Stimulated activated CD4-positive, alpha-beta T cell treated with anti-CD3 and anti-CD28 coated beads, Interleukin-1b, Interleukin-23, amount 100 ng/mL, for 4 hours (primary cell): ENCODE data around the gene FTSJ1.
"Not testable (repeated sequence)": the region's sequence is repeated elsewhere in the genome, so short reads cannot be mapped to it uniquely, and the experiment has no call there.

Source experiments
- DNase-seq, 2 donors: peaks; one replicate each; pipeline ENCODE4 v3.0.0-alpha.2; 2020; ENCODE audit warnings: low read depth in 2 of 2

Gene FTSJ1, protein sequence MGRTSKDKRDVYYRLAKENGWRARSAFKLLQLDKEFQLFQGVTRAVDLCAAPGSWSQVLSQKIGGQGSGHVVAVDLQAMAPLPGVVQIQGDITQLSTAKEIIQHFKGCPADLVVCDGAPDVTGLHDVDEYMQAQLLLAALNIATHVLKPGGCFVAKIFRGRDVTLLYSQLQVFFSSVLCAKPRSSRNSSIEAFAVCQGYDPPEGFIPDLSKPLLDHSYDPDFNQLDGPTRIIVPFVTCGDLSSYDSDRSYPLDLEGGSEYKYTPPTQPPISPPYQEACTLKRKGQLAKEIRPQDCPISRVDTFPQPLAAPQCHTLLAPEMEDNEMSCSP

GRCh38 chrX:48475774-48476577, at the start of gene FTSJ1:
TSS of gene FTSJ1 (plus strand) at chrX:48476199. CDS start at chrX:48478048, 1,849 bp downstream.
- peak; percentile 70 to 74 for DNase-seq

DNA sequence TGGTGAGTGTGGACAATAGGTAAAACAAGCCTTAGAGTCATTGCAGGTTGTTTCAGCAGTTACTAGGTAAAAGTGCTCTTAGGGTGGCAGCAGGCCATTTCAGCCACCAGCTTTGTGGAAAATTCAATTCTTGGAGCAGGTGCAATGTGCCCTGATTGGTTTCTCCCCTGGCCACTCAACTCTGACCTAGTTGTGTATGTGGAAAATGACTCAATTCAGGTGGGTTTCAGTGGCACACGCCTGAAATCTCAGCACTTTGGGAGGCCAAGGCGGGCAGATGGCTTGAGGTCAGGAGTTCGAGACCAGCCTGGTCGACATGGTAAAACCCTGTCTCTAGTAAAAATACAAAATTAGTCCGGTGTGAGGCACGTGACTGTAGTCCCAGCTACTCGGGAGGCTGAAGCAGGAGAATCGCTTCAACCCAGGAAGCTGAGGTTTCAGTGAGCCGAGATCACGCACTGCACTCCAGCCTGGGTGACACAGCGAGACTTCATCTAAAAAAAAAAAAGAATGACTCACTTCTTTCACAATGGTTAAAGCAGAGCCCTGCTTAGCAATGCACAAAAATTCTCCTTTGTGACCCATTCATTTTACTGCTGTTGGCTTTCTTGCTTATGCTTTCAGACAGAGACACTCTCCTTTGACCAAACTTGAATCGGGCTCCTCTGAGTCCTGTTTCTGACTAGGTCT, 48.8 kb upstream of the FTSJ1 start:
- DNase-seq, result not testable (repeated sequence)

DNA sequence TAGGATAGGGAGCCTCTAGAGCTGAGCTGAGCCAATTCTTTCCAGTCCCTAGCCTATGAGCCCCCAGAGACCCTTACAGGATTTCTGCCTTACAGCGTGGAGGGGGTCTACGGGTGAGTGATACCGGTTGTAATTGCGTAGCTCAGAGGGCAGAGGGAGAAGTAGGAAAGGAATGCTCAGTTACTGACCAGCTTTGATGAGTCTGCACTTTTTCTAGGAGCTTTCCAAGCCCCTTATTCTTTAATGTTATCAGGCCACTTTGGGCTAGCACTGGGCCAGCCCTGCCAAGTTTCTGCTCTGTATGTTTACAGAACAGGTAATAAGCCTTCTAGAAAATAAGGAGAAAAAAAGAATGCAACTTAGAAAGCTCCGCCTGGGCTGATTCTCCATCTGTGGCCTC, 46.4 kb upstream of the FTSJ1 start:
- not testable (repeated sequence) for DNase-seq

GRCh38 chrX:48430166-48430565, 45.8 kb upstream of the FTSJ1 start:
- not testable (repeated sequence) for DNase-seq

DNA sequence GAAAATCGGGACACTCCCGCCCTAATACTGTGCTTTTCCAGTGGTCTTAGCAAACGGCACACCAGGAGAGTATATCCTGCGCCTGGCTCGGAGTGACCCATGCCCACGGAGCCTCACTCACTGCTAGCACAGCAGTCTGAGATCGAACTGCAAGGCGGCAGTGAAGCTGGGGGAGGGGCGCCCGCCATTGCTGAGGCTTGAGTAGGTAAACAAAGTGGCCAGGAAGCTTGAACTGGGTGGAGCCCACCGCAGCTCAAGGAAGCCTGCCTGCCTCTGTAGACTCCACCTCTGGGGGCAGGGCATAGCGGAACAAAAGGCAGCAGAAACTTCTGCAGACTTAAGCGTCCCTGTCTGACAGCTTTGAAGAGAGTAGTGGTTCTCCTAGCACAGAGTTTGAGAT, 42.3 kb upstream of the FTSJ1 start:
- DNase-seq, result not testable (repeated sequence)

DNA sequence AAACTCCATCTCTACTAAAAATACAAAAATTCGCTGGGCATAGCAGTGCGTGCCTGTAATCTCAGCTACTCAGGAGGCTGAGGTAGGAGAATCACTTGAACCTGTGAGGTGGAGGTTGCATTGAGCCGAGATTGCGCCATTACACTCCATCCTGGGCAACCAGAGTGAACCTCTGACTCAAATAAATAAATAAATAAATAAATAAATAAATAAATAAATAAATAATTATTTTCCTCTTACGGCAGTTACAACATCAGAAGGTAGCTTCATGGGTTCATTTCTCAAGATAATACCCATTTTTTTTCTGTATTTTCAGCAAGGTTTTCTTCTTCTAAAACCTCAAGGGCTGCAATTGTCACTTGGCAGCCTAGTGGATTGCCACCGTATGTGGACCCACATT, 28.8 kb upstream of the FTSJ1 start:
- not testable (repeated sequence) for DNase-seq

- DNase-seq, result no peak
Observed at GRCh38 chrX:48450076-48450475, 25.9 kb upstream of the FTSJ1 start.

- DNase-seq, result no peak
Observed at GRCh38 chrX:48451708-48452107, 24.3 kb upstream of the FTSJ1 start.

GRCh38 chrX:48456628-48457331, 19.2 kb upstream of the FTSJ1 start:
- DNase-seq, result no peak

- DNase-seq, result no peak
Observed at GRCh38 chrX:48458711-48459110, 17.3 kb upstream of the FTSJ1 start.

GRCh38 chrX:48459483-48459882, 16.5 kb upstream of the FTSJ1 start:
- DNase-seq, result no peak

- no peak for DNase-seq
Observed at GRCh38 chrX:48460031-48460430, 16.0 kb upstream of the FTSJ1 start.

- DNase-seq, result no peak
Observed at GRCh38 chrX:48460606-48461005, 15.4 kb upstream of the FTSJ1 start.

DNA sequence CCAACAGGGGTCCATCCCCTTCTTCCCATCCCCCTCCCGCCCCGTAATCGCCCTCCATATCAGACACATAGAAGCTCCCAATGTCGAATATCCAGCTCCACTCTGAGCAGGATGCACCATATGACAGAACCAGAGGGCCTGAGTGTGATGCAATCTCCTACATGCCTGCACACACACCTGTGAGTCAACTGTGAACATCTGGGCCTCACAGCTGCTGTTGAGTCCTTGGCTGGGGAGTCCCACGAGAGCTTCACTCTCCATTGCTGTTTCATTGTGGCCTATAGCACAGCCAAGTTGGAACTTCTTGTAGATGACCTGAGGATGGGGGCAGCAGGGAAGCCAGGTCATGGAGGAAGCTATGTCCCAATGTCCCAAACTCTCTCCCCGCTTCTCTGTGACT, 14.2 kb upstream of the FTSJ1 start:
- no peak for DNase-seq

DNA sequence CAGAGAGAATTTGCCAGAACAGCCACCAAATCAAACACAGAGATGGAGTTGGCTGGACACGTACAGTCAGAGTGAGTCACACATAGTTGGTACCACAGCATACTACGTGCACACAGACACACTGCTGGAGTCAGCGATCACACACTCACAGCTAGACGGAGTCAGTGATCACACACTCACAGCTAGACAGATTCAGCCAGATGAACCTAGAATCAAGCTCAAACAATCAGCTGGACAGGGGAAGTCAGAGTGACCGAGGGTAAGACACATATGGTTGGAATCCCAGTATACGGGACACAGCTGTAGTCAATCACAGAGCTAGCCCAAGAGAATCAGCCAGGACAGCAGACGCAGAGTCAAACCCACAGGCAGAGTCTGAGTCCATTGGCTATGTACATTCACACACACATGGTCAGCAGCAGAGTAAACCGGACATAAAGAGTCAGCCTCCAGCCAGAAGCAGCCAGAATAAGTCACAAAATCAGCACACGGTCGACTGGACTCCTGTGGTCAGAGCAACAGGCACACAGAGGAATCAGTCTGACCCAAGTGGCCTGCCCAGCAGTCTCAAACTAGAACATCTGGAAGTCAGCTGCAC, 10.6 kb upstream of the FTSJ1 start:
- DNase-seq, result no peak

GRCh38 chrX:48466696-48467095, 9.3 kb upstream of the FTSJ1 start:
- peak in 1 of 2 donors; percentile 24 for DNase-seq

- DNase-seq, result no peak
Observed at GRCh38 chrX:48467281-48467761, 8.7 kb upstream of the FTSJ1 start.

GRCh38 chrX:48468247-48468671, 7.7 kb upstream of the FTSJ1 start:
- peak; percentile 48 to 59 for DNase-seq

- peak in 1 of 2 donors; percentile 54 for DNase-seq
Observed at GRCh38 chrX:48468693-48469691, 7.0 kb upstream of the FTSJ1 start.
